Measurements from ENCODE around the gene DAPP1. TPM values are rescaled to one million over a fixed set of nuclear protein-coding genes. Genes with fewer than 3 reads are reported as not detected.
A peak's percentile ranks its signal among the peaks of the same experiment; 100 is the strongest.

Gene DAPP1
- total and polyA plus RNA-seq, 3 experiments from 2014 or later, result 10.3 to 20.9 (median 18.8) TPM

GRCh38 chr4:99857307-99857706 is 40.7 kb downstream of the DAPP1 start:
- H3K4me1 ChIP-seq (ENCODE audit: insufficient read depth, low read length), result peaks cover 8% of the 10 kb centered on the region
- H3K9me3 Mint-ChIP-seq, result peaks cover 0 to 4% (median 0%) of the 10 kb centered on the region in 5 donors
- peaks cover 5% of the 10 kb centered on the region for H3K36me3 ChIP-seq (ENCODE audit: insufficient read depth, low read length)
- peaks cover 10 to 40% (median 11%) of the 10 kb centered on the region in 3 donors for H3K36me3 Mint-ChIP-seq
- ChIA-PET CTCF (no interaction called here), POLR2A (no interaction called here)
- peaks cover 14 to 28% (median 24%) of the 10 kb centered on the region in 3 donors for H3K4me1 Mint-ChIP-seq
- H3K27ac Mint-ChIP-seq, result peak overlapping the region in 1 of 8 donors; percentile 42
- no peaks in the 10 kb centered on the region for H3K27me3 ChIP-seq (ENCODE audit: insufficient read depth, low read length, poor library complexity, severe bottlenecking)
- no peaks in the 10 kb centered on the region for H3K9me3 ChIP-seq (ENCODE audit: low read length)
- DNase-seq, result no peak
- H3K27ac ChIP-seq (ENCODE audit: low read depth, low read length), result no peak overlapping the region
- no peak overlapping the region for H3K4me3 ChIP-seq (ENCODE audit: low read length)
- no peaks in the 10 kb centered on the region for H3K27me3 Mint-ChIP-seq
- H3K4me3 Mint-ChIP-seq, result peak overlapping the region in 1 of 7 donors; percentile 5

DNA sequence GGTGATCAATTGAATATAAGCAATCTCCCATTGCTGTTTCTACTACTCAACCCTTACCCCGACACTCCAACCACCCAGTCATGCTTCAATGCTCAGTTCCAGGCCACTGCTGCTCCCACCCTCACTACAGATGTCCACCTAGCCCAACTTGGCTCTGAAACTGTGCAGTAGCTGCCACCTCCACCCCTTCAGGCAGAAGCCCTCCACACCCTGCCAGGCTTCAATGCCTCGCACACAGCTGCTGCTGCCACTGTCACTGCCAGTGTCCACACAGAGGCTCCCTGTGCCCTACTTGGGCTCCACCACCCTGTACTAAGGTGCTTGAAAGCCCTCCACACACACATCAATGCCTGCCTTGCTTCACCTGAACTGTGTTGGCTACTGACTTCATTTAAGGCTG is 43.0 kb downstream of the DAPP1 start:
- no peak for DNase-seq
- peaks cover 5% of the 10 kb centered on the region for H3K36me3 ChIP-seq (ENCODE audit: insufficient read depth, low read length)
- CTCF ChIA-PET, result no interaction called here
- peaks cover 8% of the 10 kb centered on the region for H3K4me1 ChIP-seq (ENCODE audit: insufficient read depth, low read length)
- no peaks in the 10 kb centered on the region for H3K9me3 ChIP-seq (ENCODE audit: low read length)
- Mint-ChIP-seq H3K27ac (peak overlapping the region in 1 of 8 donors; percentile 73), H3K9me3 (peaks cover 0 to 2% (median 0%) of the 10 kb centered on the region in 5 donors), H3K4me3 (no peak overlapping the region), H3K4me1 (peaks cover 14 to 23% (median 20%) of the 10 kb centered on the region in 3 donors), H3K27me3 (no peaks in the 10 kb centered on the region), H3K36me3 (peaks cover 5 to 40% (median 8%) of the 10 kb centered on the region in 3 donors)
- no peak overlapping the region for H3K27ac ChIP-seq (ENCODE audit: low read depth, low read length)
- H3K4me3 ChIP-seq (ENCODE audit: low read length), result no peak overlapping the region
- no peaks in the 10 kb centered on the region for H3K27me3 ChIP-seq (ENCODE audit: insufficient read depth, low read length, poor library complexity, severe bottlenecking)
- POLR2A ChIA-PET, result no interaction called here

DNA sequence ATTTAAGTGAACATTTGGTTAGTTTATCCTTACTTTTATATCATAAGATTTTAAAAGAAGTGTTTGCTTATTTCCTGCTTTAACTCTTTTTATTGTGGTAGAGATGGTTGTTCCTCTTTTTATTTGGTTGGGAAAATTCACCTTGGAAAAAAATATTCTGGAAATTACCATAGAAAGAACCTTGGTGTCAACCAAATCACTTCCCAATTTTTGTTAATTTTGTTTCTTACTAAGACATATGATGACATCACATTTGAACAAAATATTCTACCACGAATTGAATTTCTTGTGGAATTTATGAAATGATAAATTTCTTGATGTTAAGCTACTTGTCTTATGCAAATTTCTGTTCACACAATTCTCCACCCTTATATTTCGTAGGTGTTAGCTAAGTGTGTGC is 43.9 kb downstream of the DAPP1 start:
- ChIA-PET POLR2A (no interaction called here), CTCF (no interaction called here)
- Histone ChIP-seq H3K36me3 (ENCODE audit: insufficient read depth, low read length) (peaks cover 5% of the 10 kb centered on the region), H3K4me3 (ENCODE audit: low read length) (no peak overlapping the region), H3K4me1 (ENCODE audit: insufficient read depth, low read length) (peaks cover 8% of the 10 kb centered on the region), H3K27ac (ENCODE audit: low read depth, low read length) (no peak overlapping the region), H3K27me3 (ENCODE audit: insufficient read depth, low read length, poor library complexity, severe bottlenecking) (no peaks in the 10 kb centered on the region), H3K9me3 (ENCODE audit: low read length) (no peaks in the 10 kb centered on the region)
- no peaks in the 10 kb centered on the region for H3K27me3 Mint-ChIP-seq
- H3K9me3 Mint-ChIP-seq, result no peaks in the 10 kb centered on the region
- H3K27ac Mint-ChIP-seq, result no peak overlapping the region
- H3K4me3 Mint-ChIP-seq, result no peak overlapping the region
- H3K36me3 Mint-ChIP-seq, result peaks cover 3 to 46% (median 5%) of the 10 kb centered on the region in 3 donors
- peaks cover 11 to 16% (median 14%) of the 10 kb centered on the region in 3 donors for H3K4me1 Mint-ChIP-seq
- DNase-seq, result no peak

- POLR2A ChIA-PET, result no interaction called here
- Histone ChIP-seq H3K36me3 (ENCODE audit: insufficient read depth, low read length) (peaks cover 5% of the 10 kb centered on the region), H3K9me3 (ENCODE audit: low read length) (no peaks in the 10 kb centered on the region), H3K4me3 (ENCODE audit: low read length) (no peak overlapping the region), H3K4me1 (ENCODE audit: insufficient read depth, low read length) (peaks cover 4% of the 10 kb centered on the region), H3K27ac (ENCODE audit: low read depth, low read length) (no peak overlapping the region), H3K27me3 (ENCODE audit: insufficient read depth, low read length, poor library complexity, severe bottlenecking) (no peaks in the 10 kb centered on the region)
- H3K9me3 Mint-ChIP-seq, result no peaks in the 10 kb centered on the region
- DNase-seq, result no peak
- no peak overlapping the region for H3K4me3 Mint-ChIP-seq
- peaks cover 6 to 52% (median 8%) of the 10 kb centered on the region in 3 donors for H3K36me3 Mint-ChIP-seq
- H3K4me1 Mint-ChIP-seq, result peaks cover 5 to 8% (median 6%) of the 10 kb centered on the region in 3 donors
- CTCF ChIA-PET, result no interaction called here
- H3K27me3 Mint-ChIP-seq, result no peaks in the 10 kb centered on the region
- peak overlapping the region in 1 of 8 donors; percentile 29 for H3K27ac Mint-ChIP-seq
Measured at GRCh38 chr4:99861120-99861905, 44.7 kb downstream of the DAPP1 start.

GRCh38 chr4:99863804-99864203 is 47.2 kb downstream of the DAPP1 start:
- Histone ChIP-seq H3K4me1 (ENCODE audit: insufficient read depth, low read length) (no peaks in the 10 kb centered on the region), H3K9me3 (ENCODE audit: low read length) (no peaks in the 10 kb centered on the region), H3K27ac (ENCODE audit: low read depth, low read length) (no peak overlapping the region), H3K4me3 (ENCODE audit: low read length) (no peak overlapping the region), H3K27me3 (ENCODE audit: insufficient read depth, low read length, poor library complexity, severe bottlenecking) (no peaks in the 10 kb centered on the region), H3K36me3 (ENCODE audit: insufficient read depth, low read length) (peaks cover 5% of the 10 kb centered on the region)
- H3K4me3 Mint-ChIP-seq, result no peak overlapping the region
- H3K4me1 Mint-ChIP-seq, result no peaks in the 10 kb centered on the region
- H3K9me3 Mint-ChIP-seq, result no peaks in the 10 kb centered on the region
- H3K27ac Mint-ChIP-seq, result no peak overlapping the region
- peaks cover 8 to 59% (median 11%) of the 10 kb centered on the region in 3 donors for H3K36me3 Mint-ChIP-seq
- DNase-seq, result no peak
- no peaks in the 10 kb centered on the region for H3K27me3 Mint-ChIP-seq
- ChIA-PET CTCF (interaction anchor here (1.0 kb wide), 1 partner anchor 56 kb away, joined by 3 read pairs; no protein-coding TSS in a partner anchor), POLR2A (no interaction called here)

- ChIA-PET CTCF (no interaction called here), POLR2A (no interaction called here)
- DNase-seq, result no peak
- Histone ChIP-seq H3K4me3 (ENCODE audit: low read length) (no peak overlapping the region), H3K9me3 (ENCODE audit: low read length) (no peaks in the 10 kb centered on the region), H3K36me3 (ENCODE audit: insufficient read depth, low read length) (no peaks in the 10 kb centered on the region), H3K27me3 (ENCODE audit: insufficient read depth, low read length, poor library complexity, severe bottlenecking) (no peaks in the 10 kb centered on the region), H3K27ac (ENCODE audit: low read depth, low read length) (no peak overlapping the region), H3K4me1 (ENCODE audit: insufficient read depth, low read length) (no peaks in the 10 kb centered on the region)
- H3K4me3 Mint-ChIP-seq, result no peak overlapping the region
- peaks cover 7 to 44% (median 14%) of the 10 kb centered on the region in 3 donors for H3K36me3 Mint-ChIP-seq
- H3K27me3 Mint-ChIP-seq, result no peaks in the 10 kb centered on the region
- no peaks in the 10 kb centered on the region for H3K9me3 Mint-ChIP-seq
- no peaks in the 10 kb centered on the region for H3K4me1 Mint-ChIP-seq
- peak overlapping the region in 1 of 8 donors; percentile 29 for H3K27ac Mint-ChIP-seq
Measured at GRCh38 chr4:99868126-99868596, 51.5 kb downstream of the DAPP1 start.

DNA sequence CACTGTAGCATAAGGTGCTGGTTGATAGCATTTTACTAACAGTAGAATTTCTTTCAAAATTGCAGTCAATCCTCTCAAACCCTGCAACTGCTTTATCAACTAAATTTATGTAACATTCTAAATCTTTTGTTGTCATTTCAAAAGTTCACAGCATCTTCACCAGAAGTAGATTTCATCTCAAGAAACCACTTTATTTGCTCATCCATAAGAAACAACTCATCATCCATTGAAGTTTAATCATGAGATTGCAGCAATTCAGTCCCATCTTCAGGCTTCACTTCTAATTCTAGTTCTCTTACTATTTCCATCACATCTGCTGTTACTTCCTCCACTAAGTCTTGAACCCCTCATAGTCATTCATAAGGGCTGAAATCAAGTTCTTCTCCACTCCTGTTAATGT is 55.9 kb downstream of the DAPP1 start:
- H3K36me3 Mint-ChIP-seq, result peaks cover 4 to 28% (median 10%) of the 10 kb centered on the region in 3 donors
- H3K27me3 ChIP-seq (ENCODE audit: insufficient read depth, low read length, poor library complexity, severe bottlenecking), result no peaks in the 10 kb centered on the region
- H3K27ac Mint-ChIP-seq, result no peak overlapping the region
- no peaks in the 10 kb centered on the region for H3K9me3 ChIP-seq (ENCODE audit: low read length)
- no peak for DNase-seq
- no peaks in the 10 kb centered on the region for H3K36me3 ChIP-seq (ENCODE audit: insufficient read depth, low read length)
- no peak overlapping the region for H3K4me3 ChIP-seq (ENCODE audit: low read length)
- ChIA-PET CTCF (no interaction called here), POLR2A (no interaction called here)
- no peaks in the 10 kb centered on the region for H3K9me3 Mint-ChIP-seq
- H3K4me1 ChIP-seq (ENCODE audit: insufficient read depth, low read length), result no peaks in the 10 kb centered on the region
- no peaks in the 10 kb centered on the region for H3K27me3 Mint-ChIP-seq
- no peak overlapping the region for H3K27ac ChIP-seq (ENCODE audit: low read depth, low read length)
- peaks cover 0 to 12% (median 7%) of the 10 kb centered on the region in 3 donors for H3K4me1 Mint-ChIP-seq
- no peak overlapping the region for H3K4me3 Mint-ChIP-seq

GRCh38 chr4:99875071-99875470 is 58.4 kb downstream of the DAPP1 start:
- no peaks in the 10 kb centered on the region for H3K9me3 Mint-ChIP-seq
- H3K27ac ChIP-seq (ENCODE audit: low read depth, low read length), result no peak overlapping the region
- peaks cover 0 to 12% (median 7%) of the 10 kb centered on the region in 3 donors for H3K4me1 Mint-ChIP-seq
- ChIA-PET CTCF (no interaction called here), POLR2A (no interaction called here)
- no peak for DNase-seq
- H3K36me3 Mint-ChIP-seq, result peaks cover 6 to 34% (median 9%) of the 10 kb centered on the region in 3 donors
- no peak overlapping the region for H3K4me3 ChIP-seq (ENCODE audit: low read length)
- no peak overlapping the region for H3K4me3 Mint-ChIP-seq
- no peaks in the 10 kb centered on the region for H3K27me3 Mint-ChIP-seq
- no peaks in the 10 kb centered on the region for H3K27me3 ChIP-seq (ENCODE audit: insufficient read depth, low read length, poor library complexity, severe bottlenecking)
- H3K27ac Mint-ChIP-seq, result peak overlapping the region in 2 of 8 donors; percentile 55 to 61
- H3K9me3 ChIP-seq (ENCODE audit: low read length), result no peaks in the 10 kb centered on the region
- no peaks in the 10 kb centered on the region for H3K4me1 ChIP-seq (ENCODE audit: insufficient read depth, low read length)
- peaks cover 8% of the 10 kb centered on the region for H3K36me3 ChIP-seq (ENCODE audit: insufficient read depth, low read length)
